ENCODE data around the gene AUTS2.

Gene AUTS2

GRCh38 chr7:70474639-70475234 lies 876.5 kb downstream of the AUTS2 start:
- no peak for TF ChIP-seq CTCF (conservative IDR thresholded peaks at IDR 0.05; ENCODE audit: low read length)
- TF ChIP-seq EZH2phosphoT487 (IDR thresholded peaks at IDR 0.05; ENCODE audit: borderline replicate concordance): no peak
- Histone ChIP-seq H3K27me3 (ENCODE audit: insufficient read depth, low read length, poor library complexity, severe bottlenecking) (no peaks in the 10 kb centered on the region), H3F3A (ENCODE audit: low read depth) (no peaks in the 10 kb centered on the region), H3K79me2 (ENCODE audit: insufficient read depth, low read length) (no peaks in the 10 kb centered on the region), H3K36me3 (ENCODE audit: insufficient read depth, low read length) (no peaks in the 10 kb centered on the region), H3K4me2 (ENCODE audit: low read depth, low read length, poor library complexity, severe bottlenecking) (no peak overlapping the region), H3K9ac (ENCODE audit: low read depth, low read length, poor library complexity, severe bottlenecking) (no peak overlapping the region), H3K9me2 (replicated peaks; ENCODE audit: low read depth, low read length) (no peaks in the 10 kb centered on the region), H3K4me1 (ENCODE audit: insufficient read depth, low read length, poor library complexity, severe bottlenecking) (no peaks in the 10 kb centered on the region), H3K9me3 (ENCODE audit: insufficient read depth, low read depth, low read length) (no peaks in the 10 kb centered on the region), H4K20me1 (ENCODE audit: insufficient read depth, low read length, poor library complexity, severe bottlenecking) (no peaks in the 10 kb centered on the region), H3K4me3 (ENCODE audit: low read length, poor library complexity, severe bottlenecking) (no peak overlapping the region), H2AFZ (ENCODE audit: low read length) (no peak overlapping the region)

GRCh38 chr7:70477036-70478010 lies 879.0 kb downstream of the AUTS2 start:
- H3K36me3 ChIP-seq (ENCODE audit: insufficient read depth, low read length): no peaks in the 10 kb centered on the region
- no peaks in the 10 kb centered on the region for H3K9me3 ChIP-seq (ENCODE audit: insufficient read depth, low read depth, low read length)
- no peaks in the 10 kb centered on the region for H3K27me3 ChIP-seq (ENCODE audit: insufficient read depth, low read length, poor library complexity, severe bottlenecking)
- no peak overlapping the region for H3K4me3 ChIP-seq (ENCODE audit: low read length, poor library complexity, severe bottlenecking)
- no peaks in the 10 kb centered on the region for H4K20me1 ChIP-seq (ENCODE audit: insufficient read depth, low read length, poor library complexity, severe bottlenecking)
- no peak overlapping the region for H2AFZ ChIP-seq (ENCODE audit: low read length)
- H3K4me1 ChIP-seq (ENCODE audit: insufficient read depth, low read length, poor library complexity, severe bottlenecking): no peaks in the 10 kb centered on the region
- no peak overlapping the region for H3K4me2 ChIP-seq (ENCODE audit: low read depth, low read length, poor library complexity, severe bottlenecking)
- H3F3A ChIP-seq (ENCODE audit: low read depth): no peaks in the 10 kb centered on the region
- H3K79me2 ChIP-seq (ENCODE audit: insufficient read depth, low read length): no peaks in the 10 kb centered on the region
- H3K9me2 ChIP-seq (replicated peaks; ENCODE audit: low read depth, low read length): no peaks in the 10 kb centered on the region
- TF ChIP-seq CTCF (conservative IDR thresholded peaks at IDR 0.05; ENCODE audit: low read length): no peak
- no peak for TF ChIP-seq EZH2phosphoT487 (IDR thresholded peaks at IDR 0.05; ENCODE audit: borderline replicate concordance)
- H3K9ac ChIP-seq (ENCODE audit: low read depth, low read length, poor library complexity, severe bottlenecking): no peak overlapping the region

DNA sequence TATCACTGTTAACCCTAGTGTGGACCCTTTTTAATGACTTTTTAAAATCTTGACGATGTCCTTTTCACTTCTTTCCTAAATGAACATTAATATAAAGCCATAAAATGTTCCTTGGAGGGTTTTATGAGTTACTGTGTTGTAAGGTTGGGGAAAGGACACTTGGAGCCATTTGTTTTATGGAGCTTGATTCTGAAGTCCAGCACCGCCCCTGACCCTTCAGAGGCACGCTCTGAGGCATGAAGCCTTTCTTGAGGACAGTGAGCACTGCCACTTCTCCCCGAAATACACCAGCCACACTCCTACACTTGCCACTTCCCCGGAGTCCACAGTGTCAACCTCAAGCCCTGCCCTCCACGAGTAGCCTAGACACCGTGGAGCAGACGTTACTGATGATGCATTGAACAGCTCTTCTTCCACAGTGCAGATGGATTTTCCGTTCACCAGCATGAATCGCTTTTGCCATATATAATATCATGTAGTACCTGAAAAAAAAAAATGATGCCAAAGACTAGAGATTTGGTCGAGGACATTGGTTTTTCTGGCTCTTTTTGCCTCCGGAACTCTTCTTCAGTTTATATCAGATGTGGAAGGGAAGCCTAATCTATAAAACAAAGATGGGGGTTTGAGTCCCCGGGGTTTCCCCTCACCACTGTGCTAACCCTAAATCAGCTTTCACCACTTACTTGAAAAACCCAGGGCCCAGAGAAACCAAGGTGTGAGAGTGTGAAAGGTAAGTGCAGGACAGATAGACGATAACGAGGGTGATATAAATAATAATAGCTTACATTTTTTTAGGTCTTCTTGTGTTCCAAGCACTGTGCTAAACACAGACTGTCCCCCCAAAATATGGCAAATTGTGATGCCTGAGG lies 881.1 kb downstream of the AUTS2 start:
- Histone ChIP-seq H3K4me3 (ENCODE audit: low read length, poor library complexity, severe bottlenecking) (no peak overlapping the region), H2AFZ (ENCODE audit: low read length) (no peak overlapping the region), H3K27me3 (ENCODE audit: insufficient read depth, low read length, poor library complexity, severe bottlenecking) (no peaks in the 10 kb centered on the region), H3K36me3 (ENCODE audit: insufficient read depth, low read length) (no peaks in the 10 kb centered on the region), H4K20me1 (ENCODE audit: insufficient read depth, low read length, poor library complexity, severe bottlenecking) (no peaks in the 10 kb centered on the region), H3F3A (ENCODE audit: low read depth) (no peaks in the 10 kb centered on the region), H3K9ac (ENCODE audit: low read depth, low read length, poor library complexity, severe bottlenecking) (no peak overlapping the region), H3K9me2 (replicated peaks; ENCODE audit: low read depth, low read length) (no peaks in the 10 kb centered on the region), H3K4me1 (ENCODE audit: insufficient read depth, low read length, poor library complexity, severe bottlenecking) (no peaks in the 10 kb centered on the region), H3K9me3 (ENCODE audit: insufficient read depth, low read depth, low read length) (no peaks in the 10 kb centered on the region), H3K4me2 (ENCODE audit: low read depth, low read length, poor library complexity, severe bottlenecking) (no peak overlapping the region), H3K79me2 (ENCODE audit: insufficient read depth, low read length) (no peaks in the 10 kb centered on the region)
- TF ChIP-seq EZH2phosphoT487 (IDR thresholded peaks at IDR 0.05; ENCODE audit: borderline replicate concordance): no peak
- no peak for TF ChIP-seq CTCF (conservative IDR thresholded peaks at IDR 0.05; ENCODE audit: low read length)
